Caco-2 (cell line): ENCODE measurements around the gene CDC42SE2. TPM values are rescaled to one million over a fixed set of nuclear protein-coding genes. Genes with fewer than 3 reads are reported as not detected.

ENCODE experiments used
- BruUV-seq: library from RNA; stranded (reverse); fragments of 400-500 nt; replicated peaks from 2 replicates; lab custom pipeline; 2021; lab: Mats Ljungman, UMichigan
- CTCF ChIA-PET: fragments of 300-600 bp; sonication (Branson Sonifier 250); formaldehyde crosslinking; loops from one replicate; lab custom pipeline; 2022; ENCODE audit warnings: antibody characterized with exemption; lab: Charles Lee
- POLR2A ChIA-PET: fragments of 300-600 bp; sonication (Branson Sonifier 250); formaldehyde crosslinking; loops from one replicate; lab custom pipeline; 2022; ENCODE audit warnings: antibody characterized with exemption; lab: Charles Lee
- DNase-seq, 2 experiments: peaks; one replicate each; pipeline versions ENCODE4 v3.0.0 to v3.0.0-alpha.2; 2020 to 2022
- H3K27me3 ChIP-seq: replicated peaks from 2 replicates; pipeline ENCODE4 v1.6.0; 2011; ENCODE audit warnings: low read length; ENCODE audit not compliant: control insufficient read depth, insufficient read depth
- H3K36me3 ChIP-seq: 2 replicates; pipeline ENCODE4 v1.5.1; 2011; ENCODE audit warnings: low read length; ENCODE audit not compliant: control insufficient read depth, insufficient read depth
- H3K4me1 ChIP-seq: fragments of 250-450 bp; sonication (Bioruptor Pico); 2 replicates; pipeline ENCODE4 v1.5.1; 2020; ENCODE audit warnings: mild to moderate bottlenecking
- H3K4me3 ChIP-seq: 2 replicates; pipeline ENCODE4 v1.5.1; 2011; ENCODE audit warnings: low read depth, mild to moderate bottlenecking, control low read depth, low read length
- H3K9me3 ChIP-seq: fragments of 250-450 bp; sonication (Bioruptor Pico); 2 replicates; pipeline ENCODE4 v1.5.1; 2020; ENCODE audit warnings: mild to moderate bottlenecking, moderate library complexity
- H3K27ac Mint-ChIP-seq: one replicate; pipeline ENCODE4 v1.8.0; 2022; ENCODE audit warnings: mixed read lengths; ENCODE audit not compliant: unreplicated experiment
- H3K27me3 Mint-ChIP-seq: one replicate; pipeline ENCODE4 v1.8.0; 2022; ENCODE audit warnings: mixed read lengths; ENCODE audit not compliant: insufficient read depth, unreplicated experiment
- H3K36me3 Mint-ChIP-seq: one replicate; pipeline ENCODE4 v1.8.0; 2022; ENCODE audit warnings: mild to moderate bottlenecking, mixed read lengths; ENCODE audit not compliant: insufficient read depth, unreplicated experiment
- H3K4me1 Mint-ChIP-seq: one replicate; pipeline ENCODE4 v1.8.0; 2022; ENCODE audit warnings: low read depth, mixed read lengths; ENCODE audit not compliant: unreplicated experiment
- H3K4me3 Mint-ChIP-seq: one replicate; pipeline ENCODE4 v1.8.0; 2022; ENCODE audit warnings: mild to moderate bottlenecking, moderate library complexity, mixed read lengths; ENCODE audit not compliant: unreplicated experiment
- H3K9me3 Mint-ChIP-seq: one replicate; pipeline ENCODE4 v1.8.0; 2022; ENCODE audit warnings: mixed read lengths; ENCODE audit not compliant: unreplicated experiment
- intact Hi-C: fragments of 100-400 bp; cut with micrococcal nuclease; formaldehyde crosslinking; loops from one replicate; pipeline ENCODE4 v1.10.0; 2022; ENCODE audit not compliant: unreplicated experiment
- total RNA-seq: library from RNA; stranded (reverse); gene quantifications from 2 replicates; pipeline ENCODE4 v1.2.3, GENCODE V29; 2022
- TF ChIP-seq, protein P1 (sequence below), 2 experiments: fragments of 200-600 bp in 1 of 2; IDR thresholded peaks; 1 replicate in 1 of 2; 2 replicates in 1 of 2; pipeline versions ENCODE4 v1.5.1 to v1.8.0; 2011 to 2022; ENCODE audit warnings: antibody characterized with exemption in 1 of 2, control low read depth in 1 of 2, inconsistent platforms in 1 of 2, low read depth in 1 of 2, low read length in 1 of 2, mild to moderate bottlenecking in 1 of 2, moderate library complexity in 1 of 2; ENCODE audit not compliant: insufficient read depth in 1 of 2, severe bottlenecking in 1 of 2, unreplicated experiment in 1 of 2

The CDC42SE2 gene
- total RNA-seq, 1 experiment from 2014 or later, result 39.4 TPM

DNA sequence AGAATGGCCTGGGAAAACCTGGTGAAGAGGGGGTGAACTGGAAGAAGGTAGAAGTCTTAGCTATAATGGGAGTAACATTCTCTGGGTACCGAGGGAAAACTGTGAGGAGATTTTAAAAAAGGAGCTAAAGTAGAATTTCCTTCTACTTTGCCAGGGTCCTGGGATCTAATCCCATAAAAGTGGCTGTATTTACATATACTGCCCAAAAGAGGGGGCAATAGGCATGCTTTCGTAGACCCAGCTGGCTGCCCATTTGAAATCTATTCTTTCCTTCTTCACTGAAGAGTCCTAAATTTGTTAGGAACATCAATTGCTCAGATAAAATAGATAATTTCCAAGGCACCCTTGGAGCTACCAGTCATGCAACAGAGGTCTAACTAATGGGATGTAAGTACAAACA lies 159.2 kb downstream of the CDC42SE2 start:
- Histone ChIP-seq H3K27me3 (no peaks in the 10 kb centered on the region), H3K4me3 (no peak overlapping the region), H3K36me3 (no peaks in the 10 kb centered on the region), H3K9me3 (no peaks in the 10 kb centered on the region), H3K4me1 (no peaks in the 10 kb centered on the region)
- CTCF ChIA-PET, result interaction anchor here (1.1 to 1.2 kb wide), 2 partner anchors 166 to 585 kb away, joined by 3 to 4 read pairs; no protein-coding TSS in a partner anchor
- Mint-ChIP-seq H3K36me3 (peaks cover 22% of the 10 kb centered on the region), H3K27me3 (no peaks in the 10 kb centered on the region), H3K4me1 (no peaks in the 10 kb centered on the region), H3K9me3 (no peaks in the 10 kb centered on the region), H3K27ac (no peak overlapping the region), H3K4me3 (no peak overlapping the region)
- intact Hi-C loops, result loop anchor here (1.0 to 10.0 kb wide), 3 partner anchors 166 to 639 kb away; partner anchors contain the start of gene IL3
- POLR2A ChIA-PET, result no interaction called here
- no TSS peak for BruUV-seq
- DNase-seq, result peak in 1 of 2 experiments; percentile 19
- TF ChIP-seq, protein P1, sequence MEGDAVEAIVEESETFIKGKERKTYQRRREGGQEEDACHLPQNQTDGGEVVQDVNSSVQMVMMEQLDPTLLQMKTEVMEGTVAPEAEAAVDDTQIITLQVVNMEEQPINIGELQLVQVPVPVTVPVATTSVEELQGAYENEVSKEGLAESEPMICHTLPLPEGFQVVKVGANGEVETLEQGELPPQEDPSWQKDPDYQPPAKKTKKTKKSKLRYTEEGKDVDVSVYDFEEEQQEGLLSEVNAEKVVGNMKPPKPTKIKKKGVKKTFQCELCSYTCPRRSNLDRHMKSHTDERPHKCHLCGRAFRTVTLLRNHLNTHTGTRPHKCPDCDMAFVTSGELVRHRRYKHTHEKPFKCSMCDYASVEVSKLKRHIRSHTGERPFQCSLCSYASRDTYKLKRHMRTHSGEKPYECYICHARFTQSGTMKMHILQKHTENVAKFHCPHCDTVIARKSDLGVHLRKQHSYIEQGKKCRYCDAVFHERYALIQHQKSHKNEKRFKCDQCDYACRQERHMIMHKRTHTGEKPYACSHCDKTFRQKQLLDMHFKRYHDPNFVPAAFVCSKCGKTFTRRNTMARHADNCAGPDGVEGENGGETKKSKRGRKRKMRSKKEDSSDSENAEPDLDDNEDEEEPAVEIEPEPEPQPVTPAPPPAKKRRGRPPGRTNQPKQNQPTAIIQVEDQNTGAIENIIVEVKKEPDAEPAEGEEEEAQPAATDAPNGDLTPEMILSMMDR (IDR thresholded peaks at IDR 0.05; ENCODE audit: insufficient read depth in 1 of 2, low read depth in 1 of 2, low read length in 1 of 2, severe bottlenecking in 1 of 2, unreplicated experiment in 1 of 2), result peak; percentile 29 to 51

DNA sequence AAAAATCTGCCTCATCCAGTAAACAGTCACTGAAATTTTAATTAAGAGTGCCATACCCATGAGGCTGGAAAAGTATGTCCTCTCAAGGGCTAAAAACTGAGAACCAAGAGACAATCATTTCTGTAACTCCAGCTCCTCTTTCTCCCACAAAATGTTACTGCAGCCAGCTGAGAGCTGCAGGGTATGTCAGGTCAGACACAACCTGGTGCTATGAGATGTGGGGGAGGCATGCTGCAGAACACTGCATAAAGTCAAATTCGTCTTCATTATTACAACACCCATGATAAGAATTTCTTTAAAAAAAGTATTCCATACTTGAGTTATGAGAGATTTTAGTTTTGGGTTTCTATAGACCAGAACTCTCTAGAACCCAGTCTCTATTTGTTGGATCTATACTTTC lies 162.2 kb downstream of the CDC42SE2 start:
- Histone ChIP-seq H3K4me3 (no peak overlapping the region), H3K4me1 (no peaks in the 10 kb centered on the region), H3K36me3 (no peaks in the 10 kb centered on the region; the same call in 1 of the 2 replicates), H3K27me3 (no peaks in the 10 kb centered on the region), H3K9me3 (no peaks in the 10 kb centered on the region)
- no peak for DNase-seq
- H3K9me3 Mint-ChIP-seq, result no peaks in the 10 kb centered on the region
- intact Hi-C loops, result loop anchor here (10.0 kb wide), 1 partner anchor 579 kb away; no protein-coding TSS in a partner anchor
- TF ChIP-seq, protein P1 (IDR thresholded peaks at IDR 0.05; ENCODE audit: insufficient read depth in 1 of 2, low read depth in 1 of 2, low read length in 1 of 2, severe bottlenecking in 1 of 2, unreplicated experiment in 1 of 2), result no peak
- H3K36me3 Mint-ChIP-seq, result peaks cover 32% of the 10 kb centered on the region
- ChIA-PET POLR2A (no interaction called here), CTCF (no interaction called here)
- no peaks in the 10 kb centered on the region for H3K4me1 Mint-ChIP-seq
- no peak overlapping the region for H3K4me3 Mint-ChIP-seq
- no peaks in the 10 kb centered on the region for H3K27me3 Mint-ChIP-seq
- BruUV-seq, result no TSS peak
- no peak overlapping the region for H3K27ac Mint-ChIP-seq

DNA sequence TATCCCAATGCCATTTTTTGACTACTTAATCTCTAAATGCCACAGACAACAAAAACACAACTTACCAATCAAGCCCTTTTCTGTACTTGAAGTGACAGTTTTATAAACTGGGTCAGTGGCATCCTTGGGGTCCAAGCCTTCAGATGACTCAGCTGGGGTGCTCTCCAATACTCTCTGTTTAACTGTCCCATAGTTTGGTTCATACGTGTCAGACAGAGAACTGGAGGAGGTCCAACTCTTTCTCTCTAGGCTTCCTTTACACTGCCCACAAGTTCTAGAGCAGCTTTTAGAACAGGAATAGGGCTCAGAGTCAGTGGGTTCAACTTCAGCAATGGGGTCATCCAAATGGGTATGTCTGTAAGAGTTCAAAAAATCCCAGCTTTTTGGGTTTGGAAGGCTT lies 166.9 kb downstream of the CDC42SE2 start:
- ChIA-PET POLR2A (no interaction called here), CTCF (no interaction called here)
- Histone ChIP-seq H3K4me3 (no peak overlapping the region), H3K4me1 (no peaks in the 10 kb centered on the region), H3K36me3 (no peaks in the 10 kb centered on the region; the same call in 1 of the 2 replicates), H3K9me3 (no peaks in the 10 kb centered on the region; the same call in 1 of the 2 replicates), H3K27me3 (no peaks in the 10 kb centered on the region)
- Mint-ChIP-seq H3K36me3 (peaks cover 50% of the 10 kb centered on the region), H3K4me1 (no peaks in the 10 kb centered on the region), H3K9me3 (no peaks in the 10 kb centered on the region), H3K27ac (no peak overlapping the region), H3K27me3 (no peaks in the 10 kb centered on the region), H3K4me3 (no peak overlapping the region)
- DNase-seq, result no peak
- BruUV-seq, result no TSS peak
- TF ChIP-seq, protein P1 (IDR thresholded peaks at IDR 0.05; ENCODE audit: insufficient read depth in 1 of 2, low read depth in 1 of 2, low read length in 1 of 2, severe bottlenecking in 1 of 2, unreplicated experiment in 1 of 2), result no peak
- intact Hi-C loops, result no loop called here
